CD4-positive, alpha-beta T cell (primary cell): ENCODE data around the gene MTG1. TPM values are rescaled to one million over a fixed set of nuclear protein-coding genes. Genes with fewer than 3 reads are reported as not detected.
A peak's percentile ranks its signal among the peaks of the same experiment; 100 is the strongest.

ENCODE experiments used
- ATAC-seq: fragments of 200-7000 bp; cut with Tn5 transposase; one replicate; pipeline ENCODE4 v1.10.0; 2022; ENCODE audit warnings: mild to moderate bottlenecking; ENCODE audit not compliant: poor library complexity
- CTCF ChIA-PET: fragments of 350-600 bp; sonication (Branson Sonifier 250); formaldehyde crosslinking; loops from one replicate; lab custom pipeline; 2021; ENCODE audit warnings: antibody characterized with exemption, inconsistent platforms; lab: Charles Lee
- POLR2A ChIA-PET: fragments of 350-600 bp; sonication (Branson Sonifier 250); formaldehyde crosslinking; loops from one replicate; lab custom pipeline; 2021; ENCODE audit warnings: antibody characterized with exemption, inconsistent platforms; lab: Charles Lee
- DNase-seq, 14 experiments: peaks; one replicate each; pipeline ENCODE4 v3.0.0-alpha.2; 2013 to 2020; ENCODE audit warnings: mixed read lengths in 2 of 14
- H3K27ac ChIP-seq, 2 donors: one replicate each; pipeline versions ENCODE4 v1.5.1 to v1.7.0; 2013; ENCODE audit warnings: low read length in 2 of 2, low read depth in 1 of 2, mild to moderate bottlenecking in 1 of 2
- H3K27me3 ChIP-seq, 2 experiments: 1 replicate in 1 of 2; 2 replicates in 1 of 2; pipeline versions ENCODE4 v1.6.1 to v1.7.0; 2013; ENCODE audit warnings: low read length in 2 of 2, control low read depth in 1 of 2, mild to moderate bottlenecking in 1 of 2, moderate library complexity in 1 of 2; ENCODE audit not compliant: insufficient read depth in 2 of 2, control insufficient read depth in 1 of 2
- H3K36me3 ChIP-seq: one replicate; pipeline ENCODE4 v1.6.1; 2013; ENCODE audit warnings: low read length, control low read depth; ENCODE audit not compliant: insufficient read depth
- H3K4me1 ChIP-seq: one replicate; pipeline ENCODE4 v1.6.1; 2013; ENCODE audit warnings: low read length, control low read depth; ENCODE audit not compliant: insufficient read depth
- H3K4me3 ChIP-seq: one replicate; pipeline ENCODE4 v1.5.1; 2013; ENCODE audit warnings: mild to moderate bottlenecking, low read length, moderate library complexity
- H3K9me3 ChIP-seq, 2 experiments: 1 replicate in 1 of 2; 2 replicates in 1 of 2; pipeline versions ENCODE4 v1.6.1 to v1.7.0; 2013; ENCODE audit warnings: low read length in 2 of 2, mild to moderate bottlenecking in 2 of 2, control low read depth in 1 of 2, moderate library complexity in 1 of 2; ENCODE audit not compliant: control insufficient read depth in 1 of 2, insufficient read depth in 1 of 2
- H3K27ac Mint-ChIP-seq: one replicate; pipeline ENCODE4 v1.8.0; 2020; ENCODE audit warnings: mixed read lengths
- H3K27me3 Mint-ChIP-seq: one replicate; pipeline ENCODE4 v1.8.0; 2021; ENCODE audit warnings: mixed read lengths
- H3K36me3 Mint-ChIP-seq: one replicate; pipeline ENCODE4 v1.8.0; 2021; ENCODE audit warnings: low read depth, mixed read lengths
- H3K4me1 Mint-ChIP-seq: one replicate; pipeline ENCODE4 v1.8.0; 2021; ENCODE audit warnings: low read depth, mixed read lengths
- H3K4me3 Mint-ChIP-seq: one replicate; pipeline ENCODE4 v1.8.0; 2020; ENCODE audit warnings: mild to moderate bottlenecking, mixed read lengths
- H3K9me3 Mint-ChIP-seq: one replicate; pipeline ENCODE4 v1.8.0; 2020; ENCODE audit warnings: mixed read lengths
- intact Hi-C, 2 experiments: fragments of 100-400 bp; cut with DNase I in 1 of 2; cut with micrococcal nuclease in 1 of 2; formaldehyde crosslinking; loops; one replicate each; pipeline versions ENCODE4 v1.15.1 to v1.9.0; 2023 to 2025; cut with DNase I, micrococcal nuclease
- total RNA-seq, 174 experiments: library from RNA in 2 of 174; stranded (reverse) in 2 of 174; gene quantifications; one replicate each; pipeline ENCODE4 v1.2.3 and lab custom pipeline; 2021 to 2026
- TF ChIP-seq, protein P1 (sequence below): fragments of 200-600 bp; IDR thresholded peaks from one replicate; pipeline ENCODE4 v1.8.0; 2022; ENCODE audit warnings: antibody characterized with exemption, mild to moderate bottlenecking

Gene MTG1
- total RNA-seq, 2 experiments from 2014 or later, result 28.5 to 34.9 TPM

DNA sequence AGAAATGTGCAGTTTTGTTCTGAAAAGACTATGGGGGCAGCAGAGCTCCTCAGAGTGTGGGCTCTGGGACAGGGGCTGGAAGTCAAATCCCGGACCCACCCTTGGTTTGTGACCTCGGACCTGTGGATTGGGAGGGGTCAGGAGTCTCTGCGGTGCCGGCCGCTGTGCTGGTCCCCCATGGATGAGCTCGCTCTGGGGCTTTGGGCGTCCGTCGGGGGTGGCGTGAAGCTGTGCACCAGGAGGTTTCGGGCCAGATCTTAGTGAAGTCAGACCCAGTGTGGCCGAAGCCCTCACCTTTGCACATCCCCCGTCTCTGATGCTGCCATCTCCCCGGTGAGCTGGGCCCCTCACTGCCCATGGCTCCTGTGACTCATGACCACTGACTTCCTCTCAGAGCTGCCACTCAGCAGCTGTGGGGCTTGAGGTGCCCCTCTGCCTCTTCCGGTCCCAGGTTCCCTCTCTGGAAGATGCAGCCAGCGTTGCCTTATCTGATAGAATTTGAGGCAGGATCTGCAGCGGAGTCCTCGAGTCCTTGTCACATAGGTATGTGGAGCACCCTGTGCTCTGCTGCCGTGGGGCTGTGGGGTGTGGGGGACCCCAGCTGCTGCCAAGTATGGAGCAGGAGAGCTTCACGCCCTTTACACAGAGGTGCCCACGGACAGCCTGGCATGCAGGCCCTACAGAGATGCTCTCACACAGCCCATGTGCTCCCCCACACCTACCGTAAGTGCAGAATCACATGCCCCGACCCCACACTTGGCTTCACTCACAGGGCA lies 48.4 kb downstream of the MTG1 start:
- no peak overlapping the region for H3K27ac ChIP-seq
- intact Hi-C loops, result no loop called here
- no peak overlapping the region for H3K27ac Mint-ChIP-seq

DNA sequence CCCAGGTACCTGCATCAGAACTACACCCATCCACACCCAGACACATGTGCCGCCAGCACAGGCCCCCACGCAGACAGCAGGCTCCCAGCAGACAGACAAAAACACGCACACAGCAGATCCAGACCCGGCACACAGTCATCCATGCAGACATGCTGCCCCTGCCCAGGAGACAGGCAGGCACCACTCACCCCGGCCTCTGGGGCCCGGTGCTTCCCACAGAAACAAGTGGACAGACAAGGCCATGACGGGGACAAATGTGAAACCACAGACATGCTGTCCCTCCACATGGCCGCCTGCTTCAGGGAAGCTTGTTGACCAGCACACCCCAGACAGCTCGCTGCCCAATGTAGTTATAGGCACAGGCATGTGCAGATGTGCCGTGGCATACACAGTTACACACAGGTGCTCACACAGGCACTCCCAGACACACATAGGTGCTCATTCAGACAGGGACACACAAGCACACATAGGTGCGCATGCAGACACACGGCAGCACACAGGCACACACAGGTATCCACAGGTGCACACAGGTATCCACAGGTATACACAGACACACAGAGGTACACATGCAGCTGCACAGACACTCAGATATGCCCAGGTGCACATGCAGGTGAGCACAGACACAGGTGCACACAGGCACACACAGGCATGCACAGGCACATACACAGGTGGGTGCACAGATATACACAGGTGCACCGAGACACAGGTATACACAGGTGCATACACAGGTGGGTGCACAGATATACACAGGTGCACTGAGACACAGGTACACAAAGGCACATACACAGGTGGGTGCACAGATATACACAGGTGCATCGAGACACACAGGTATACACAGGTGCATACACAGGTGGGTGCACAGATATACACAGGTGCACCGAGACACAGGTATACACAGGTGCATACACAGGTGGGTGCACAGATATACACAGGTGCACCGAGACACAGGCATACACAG lies 49.3 kb downstream of the MTG1 start:
- Mint-ChIP-seq H3K9me3 (peaks cover 12% of the 10 kb centered on the region), H3K27ac (no peak overlapping the region), H3K4me3 (no peak overlapping the region), H3K27me3 (peaks cover 5% of the 10 kb centered on the region), H3K4me1 (peaks cover 24% of the 10 kb centered on the region), H3K36me3 (peaks cover 14% of the 10 kb centered on the region)
- Histone ChIP-seq H3K4me3 (no peak overlapping the region), H3K27me3 (no peaks in the 10 kb centered on the region), H3K4me1 (peaks cover 47% of the 10 kb centered on the region), H3K27ac (no peak overlapping the region), H3K36me3 (no peaks in the 10 kb centered on the region), H3K9me3 (peaks cover 19 to 30% of the 10 kb centered on the region in 2 experiments)
- CTCF ChIA-PET, result no interaction called here
- ATAC-seq, result no peak
- DNase-seq, result peak in 1 of 14 experiments; percentile 7
- POLR2A ChIA-PET, result no interaction called here
- TF ChIP-seq, protein P1, sequence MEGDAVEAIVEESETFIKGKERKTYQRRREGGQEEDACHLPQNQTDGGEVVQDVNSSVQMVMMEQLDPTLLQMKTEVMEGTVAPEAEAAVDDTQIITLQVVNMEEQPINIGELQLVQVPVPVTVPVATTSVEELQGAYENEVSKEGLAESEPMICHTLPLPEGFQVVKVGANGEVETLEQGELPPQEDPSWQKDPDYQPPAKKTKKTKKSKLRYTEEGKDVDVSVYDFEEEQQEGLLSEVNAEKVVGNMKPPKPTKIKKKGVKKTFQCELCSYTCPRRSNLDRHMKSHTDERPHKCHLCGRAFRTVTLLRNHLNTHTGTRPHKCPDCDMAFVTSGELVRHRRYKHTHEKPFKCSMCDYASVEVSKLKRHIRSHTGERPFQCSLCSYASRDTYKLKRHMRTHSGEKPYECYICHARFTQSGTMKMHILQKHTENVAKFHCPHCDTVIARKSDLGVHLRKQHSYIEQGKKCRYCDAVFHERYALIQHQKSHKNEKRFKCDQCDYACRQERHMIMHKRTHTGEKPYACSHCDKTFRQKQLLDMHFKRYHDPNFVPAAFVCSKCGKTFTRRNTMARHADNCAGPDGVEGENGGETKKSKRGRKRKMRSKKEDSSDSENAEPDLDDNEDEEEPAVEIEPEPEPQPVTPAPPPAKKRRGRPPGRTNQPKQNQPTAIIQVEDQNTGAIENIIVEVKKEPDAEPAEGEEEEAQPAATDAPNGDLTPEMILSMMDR, result no peak
- intact Hi-C loops, result no loop called here

More for the DNA sequence above, 48.4 kb downstream of the MTG1 start:
- TF ChIP-seq, protein P1, result no peak
- CTCF ChIA-PET, result no interaction called here
- peaks cover 53% of the 10 kb centered on the region for H3K4me1 ChIP-seq
- peaks cover 10 to 29% of the 10 kb centered on the region in 2 experiments for H3K9me3 ChIP-seq
- peak in 5 of 14 experiments; percentile 24 to 61 (median 33) for DNase-seq
- H3K4me1 Mint-ChIP-seq, result peaks cover 29% of the 10 kb centered on the region
- peaks cover 5% of the 10 kb centered on the region for H3K27me3 Mint-ChIP-seq
- peak overlapping the region; percentile 60 for H3K4me3 Mint-ChIP-seq
- H3K4me3 ChIP-seq, result peak overlapping the region; percentile 35
- peaks cover 4% of the 10 kb centered on the region for H3K9me3 Mint-ChIP-seq
- POLR2A ChIA-PET, result no interaction called here
- H3K36me3 ChIP-seq, result no peaks in the 10 kb centered on the region
- peak; percentile 56 for ATAC-seq
- H3K36me3 Mint-ChIP-seq, result peaks cover 6% of the 10 kb centered on the region
- H3K27me3 ChIP-seq, result no peaks in the 10 kb centered on the region

DNA sequence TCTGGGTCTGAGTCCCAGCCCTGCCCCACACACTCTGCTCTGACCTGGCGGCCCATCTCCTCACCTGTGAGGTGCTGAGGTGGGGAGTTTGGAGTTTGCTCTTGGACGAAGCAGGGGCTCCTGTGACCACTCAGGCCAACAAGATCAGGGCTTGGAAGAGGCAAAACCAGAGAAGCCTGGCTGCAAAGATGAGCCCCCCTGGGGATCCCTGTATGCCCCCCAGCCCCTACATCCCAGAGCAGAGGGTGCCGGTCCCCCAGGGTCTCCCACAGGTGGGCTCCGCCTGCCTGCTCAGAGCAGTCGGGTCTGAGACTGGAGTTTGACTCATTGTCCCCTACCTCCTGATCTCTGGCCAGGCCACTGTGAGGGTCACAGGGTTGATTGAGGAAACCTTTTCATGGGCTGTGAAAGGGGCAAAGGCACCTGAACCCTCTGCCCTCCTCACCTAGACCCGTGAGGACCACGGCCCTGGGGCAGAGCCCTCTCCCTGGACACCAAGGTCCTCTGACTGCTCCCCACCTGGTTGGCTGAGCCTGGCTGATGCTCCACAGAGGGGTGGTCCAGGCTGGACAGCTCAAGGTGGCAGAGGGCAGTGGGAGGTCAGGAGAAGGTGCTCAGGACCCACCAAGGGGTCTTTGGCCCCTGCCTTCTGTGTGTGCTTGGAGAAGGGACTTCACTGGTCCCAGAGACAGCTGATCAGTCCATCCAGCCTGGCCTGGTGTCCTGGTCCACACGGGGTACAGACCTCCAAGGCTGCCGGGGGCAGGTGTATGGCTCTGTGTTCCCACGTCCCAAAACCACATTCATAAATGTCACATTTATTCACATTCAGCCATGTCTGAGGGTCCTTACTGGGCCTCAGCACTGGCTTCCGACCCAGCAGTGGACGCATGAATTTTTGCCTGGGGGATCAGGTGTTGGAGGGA lies 50.6 kb downstream of the MTG1 start:
- Mint-ChIP-seq H3K27me3 (peaks cover under 1% of the 10 kb centered on the region), H3K4me1 (peaks cover 13% of the 10 kb centered on the region), H3K4me3 (no peak overlapping the region), H3K27ac (no peak overlapping the region), H3K36me3 (peaks cover 23% of the 10 kb centered on the region), H3K9me3 (peaks cover 17% of the 10 kb centered on the region)
- ChIA-PET CTCF (no interaction called here), POLR2A (no interaction called here)
- no peaks in the 10 kb centered on the region for H3K36me3 ChIP-seq
- no peak overlapping the region for H3K4me3 ChIP-seq
- H3K27ac ChIP-seq, result no peak overlapping the region
- DNase-seq (peak in 1 of 14 experiments; percentile 4), ATAC-seq (no peak)
- peaks cover 38% of the 10 kb centered on the region for H3K4me1 ChIP-seq
- no peaks in the 10 kb centered on the region for H3K27me3 ChIP-seq
- H3K9me3 ChIP-seq, result peaks cover 30 to 31% of the 10 kb centered on the region in 2 experiments
- intact Hi-C loops, result no loop called here
- TF ChIP-seq, protein P1, result no peak
